Right renal cortex interstitium (tissue), 3 donors: ENCODE results near the gene NDST1. TPM values are rescaled to one million over a fixed set of nuclear protein-coding genes. Genes with fewer than 3 reads are reported as not detected.

Source experiments
- DNase-seq, 3 donors: peaks; one replicate each; pipeline ENCODE4 v3.0.0-alpha.2; 2013; ENCODE audit warnings: low read depth in 3 of 3, low spot score in 2 of 3
- polyA plus RNA-seq, 3 donors: library from polyadenylated mRNA; unstranded; fragments of 120-200 nt; gene quantifications; one replicate each; pipeline ENCODE4 v1.2.1, GENCODE V29; 2013; ENCODE audit not compliant: insufficient read length in 3 of 3

NDST1 gene
- polyA plus RNA-seq, 3 donors, result 52.3 to 54.2 (median 54.1) TPM

DNA sequence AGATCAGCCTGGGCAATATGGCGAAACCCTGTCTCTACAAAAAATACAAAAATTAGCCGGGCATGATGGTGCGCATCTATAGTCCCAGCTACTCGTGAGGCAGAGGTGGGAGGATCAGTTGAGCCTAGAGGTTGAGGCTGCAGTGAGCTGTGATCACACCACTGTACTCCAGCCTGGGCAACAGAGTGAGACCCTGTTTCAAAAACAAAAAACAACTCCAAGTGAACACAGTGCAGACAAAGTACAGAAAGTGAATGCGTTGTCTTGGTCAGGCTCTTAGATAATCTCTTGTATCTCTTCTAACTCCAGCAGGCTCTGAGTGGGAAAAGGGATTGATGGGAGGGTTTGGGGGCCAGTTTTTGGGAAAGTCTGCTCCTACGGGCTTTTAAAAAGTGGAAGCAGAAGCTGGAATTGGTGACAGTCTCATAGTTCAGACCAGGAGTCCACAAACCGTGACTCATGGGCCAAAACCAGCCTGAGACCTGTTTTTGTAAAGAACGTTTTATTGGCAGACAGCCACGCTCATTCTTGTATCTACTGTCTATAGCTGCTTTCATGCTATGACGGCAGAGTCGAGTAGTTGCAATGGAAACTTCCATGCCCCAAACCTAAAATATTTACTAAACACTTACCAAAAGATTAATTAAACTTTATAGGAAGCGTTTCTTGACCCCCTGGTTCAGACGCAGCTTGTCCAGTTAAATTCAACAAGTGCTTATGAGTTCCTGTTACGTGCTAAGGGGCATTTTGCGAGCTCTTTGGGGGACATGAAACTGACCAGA lies 32.9 kb downstream of the NDST1 start:
- DNase-seq, result no peak

DNA sequence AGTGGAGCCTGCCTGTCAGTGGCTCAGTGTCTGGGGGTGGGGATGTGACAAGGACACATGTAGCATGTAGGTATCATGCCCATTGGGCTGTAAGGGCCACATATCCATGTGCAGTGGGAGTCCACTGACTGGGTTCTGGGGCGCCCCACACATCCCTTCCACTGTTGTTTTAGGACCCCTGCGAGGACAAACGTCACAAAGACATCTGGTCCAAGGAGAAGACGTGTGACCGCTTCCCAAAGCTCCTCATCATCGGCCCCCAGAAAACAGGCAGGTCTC lies 33.4 kb downstream of the NDST1 start:
- DNase-seq, result no peak

DNA sequence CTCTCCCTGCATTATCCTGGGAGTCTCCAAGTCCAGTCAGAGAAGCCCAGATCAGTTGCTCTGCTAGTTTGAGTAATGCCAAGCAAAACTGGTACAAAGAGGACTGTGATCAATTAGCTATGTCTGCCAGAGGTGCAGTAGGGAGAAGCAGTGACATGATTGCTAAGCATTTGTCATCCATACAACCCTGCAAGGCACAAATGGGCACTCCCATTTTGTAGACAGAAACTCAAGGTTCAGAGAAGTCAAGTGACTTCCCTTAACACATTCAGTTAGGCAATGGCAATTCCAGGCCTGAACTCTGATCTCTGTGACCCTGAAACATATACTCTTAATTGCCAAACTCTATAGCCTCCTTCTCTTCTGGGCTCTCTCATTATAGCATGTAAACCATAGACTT lies 34.0 kb downstream of the NDST1 start:
- no peak for DNase-seq

DNA sequence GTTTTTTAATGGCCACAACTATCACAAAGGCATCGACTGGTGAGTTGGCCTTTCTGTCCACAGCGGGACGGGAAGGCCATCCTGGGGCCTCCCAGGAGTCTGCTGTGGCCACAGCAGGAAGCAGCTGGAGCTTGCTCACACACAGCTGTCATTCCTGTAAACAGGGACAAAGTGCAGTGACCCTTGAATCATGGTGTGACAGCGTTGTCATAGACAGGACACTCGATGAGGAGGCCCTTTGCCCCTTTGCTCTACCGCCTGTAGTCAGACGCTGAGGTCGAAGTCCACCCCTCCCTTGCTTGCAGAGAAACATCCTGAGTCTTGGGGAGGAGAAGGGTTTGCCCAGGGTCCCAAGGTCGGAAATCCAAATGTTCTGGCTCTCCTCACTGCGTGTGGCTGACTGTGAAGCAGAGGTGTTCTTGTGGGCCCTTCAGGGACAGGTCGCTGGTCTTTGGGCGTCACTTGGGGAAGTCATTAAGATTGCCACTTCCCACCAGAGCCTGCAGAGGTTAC lies 35.1 kb downstream of the NDST1 start:
- no peak for DNase-seq

DNA sequence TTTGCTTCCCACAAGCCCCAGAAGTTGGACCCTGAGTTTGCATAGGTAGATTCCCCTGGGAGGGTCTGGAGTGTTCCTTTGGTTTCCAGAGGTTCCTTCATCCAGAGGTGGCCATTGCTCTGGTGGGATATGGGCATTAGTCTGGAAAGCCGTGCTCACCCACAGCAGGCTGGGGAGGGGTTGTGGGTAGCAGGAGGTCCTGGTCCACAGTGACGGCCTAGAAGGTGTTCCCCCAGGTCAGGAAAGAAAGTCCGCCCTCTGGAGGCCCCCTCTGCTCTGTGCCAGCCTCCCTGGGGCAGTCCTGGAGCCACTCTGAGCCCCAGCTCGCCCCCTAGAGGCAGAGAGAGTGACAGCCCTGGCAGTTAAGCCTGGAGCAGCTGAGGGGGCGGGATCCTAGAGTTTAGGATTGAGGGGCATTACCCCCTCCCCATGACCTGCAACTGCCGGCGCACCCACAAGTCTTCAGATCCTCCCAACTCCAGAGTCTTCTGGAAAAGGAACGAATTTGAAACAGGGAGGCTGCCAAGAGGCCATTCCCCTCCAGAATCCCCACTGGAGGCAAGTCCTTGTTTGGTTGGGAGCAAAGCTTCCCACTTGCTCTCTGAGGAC lies 36.8 kb downstream of the NDST1 start:
- no peak for DNase-seq

DNA sequence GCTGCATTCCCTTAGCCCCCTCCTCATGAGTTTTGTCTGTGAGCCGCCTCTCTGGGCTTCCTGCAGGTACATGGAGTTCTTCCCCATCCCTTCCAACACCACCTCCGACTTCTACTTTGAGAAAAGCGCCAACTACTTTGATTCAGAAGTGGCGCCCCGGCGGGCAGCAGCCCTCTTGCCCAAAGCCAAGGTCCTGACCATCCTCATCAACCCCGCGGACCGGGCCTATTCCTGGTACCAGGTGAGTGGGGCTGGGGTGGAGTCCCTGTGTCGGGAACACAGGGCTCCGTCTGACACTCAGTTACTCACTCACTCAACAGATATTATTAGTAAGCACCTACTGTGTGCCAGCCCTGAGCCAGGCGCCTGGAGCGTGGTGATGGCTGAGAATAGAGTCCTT lies 37.3 kb downstream of the NDST1 start:
- DNase-seq, result no peak

DNA sequence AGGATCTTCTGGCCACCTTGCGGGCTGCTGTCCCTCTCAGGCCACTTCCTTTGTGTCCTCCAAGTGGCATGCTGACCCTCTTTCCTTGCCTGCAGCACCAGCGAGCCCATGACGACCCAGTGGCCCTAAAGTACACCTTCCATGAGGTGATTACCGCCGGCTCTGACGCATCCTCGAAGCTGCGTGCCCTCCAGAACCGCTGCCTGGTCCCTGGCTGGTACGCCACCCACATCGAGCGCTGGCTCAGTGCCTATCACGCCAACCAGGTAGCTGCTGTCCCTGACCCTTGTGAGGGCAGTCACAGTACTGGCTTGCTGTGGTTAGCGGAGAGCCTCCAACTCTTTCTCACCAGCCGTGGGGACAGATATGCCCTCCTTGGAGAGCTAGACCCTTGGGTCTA lies 40.2 kb downstream of the NDST1 start:
- DNase-seq, result no peak

DNA sequence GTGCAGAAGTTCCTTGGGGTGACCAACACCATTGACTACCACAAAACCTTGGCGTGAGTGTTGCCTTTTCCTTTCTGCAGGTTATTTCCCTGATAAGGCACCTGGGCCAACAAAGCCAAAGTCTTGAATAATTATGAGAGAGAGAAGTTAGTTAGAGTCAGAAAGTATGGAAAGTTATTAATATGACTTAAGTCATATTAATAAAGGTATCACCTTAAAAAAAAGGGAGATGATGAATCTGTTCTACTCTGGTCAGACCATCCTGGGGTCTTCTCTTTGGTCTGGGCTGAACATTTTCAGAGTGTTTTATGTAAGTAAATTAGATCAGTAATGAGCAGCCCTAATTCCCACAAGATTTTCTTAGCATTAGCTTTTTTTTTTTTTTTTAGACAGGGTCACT lies 41.8 kb downstream of the NDST1 start:
- no peak for DNase-seq

DNA sequence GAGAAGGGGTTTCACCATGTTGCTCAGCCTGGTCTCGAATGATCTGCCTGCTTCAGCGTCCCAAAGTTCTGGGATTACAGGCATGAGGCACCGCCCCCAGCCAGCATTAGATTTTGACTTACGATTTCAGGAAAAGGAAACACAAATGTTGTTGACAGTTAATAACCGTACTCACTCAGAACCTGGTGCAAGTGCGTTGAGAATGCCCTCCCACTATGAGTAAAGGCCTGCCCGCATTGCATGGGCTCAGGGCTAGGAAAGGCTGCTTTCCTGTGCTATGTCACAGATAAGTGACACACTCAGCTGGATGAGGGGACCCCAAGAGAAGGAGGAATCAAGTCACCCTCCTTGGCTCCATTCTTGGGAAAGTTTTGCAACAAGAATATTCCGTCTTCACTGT lies 42.4 kb downstream of the NDST1 start:
- no peak for DNase-seq

DNA sequence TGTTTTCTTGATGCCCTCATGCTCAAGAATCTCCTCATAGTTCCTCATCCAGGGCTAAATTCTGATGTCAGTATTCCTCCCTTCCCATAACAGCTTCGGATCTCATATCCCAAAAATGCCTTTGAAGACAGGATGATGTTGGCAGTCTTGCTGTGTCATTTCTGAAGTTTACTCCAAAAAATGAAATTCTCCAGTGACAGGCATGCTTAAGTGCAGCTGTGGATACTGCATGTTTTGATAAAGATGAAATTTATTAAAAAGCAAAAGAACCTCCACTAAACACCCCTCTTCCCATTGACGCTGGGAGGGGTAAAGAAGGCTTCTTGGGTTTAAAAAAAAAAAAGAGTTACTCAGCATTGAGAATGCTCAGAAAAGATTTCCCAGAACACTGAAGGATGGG lies 43.1 kb downstream of the NDST1 start:
- DNase-seq, result no peak

DNA sequence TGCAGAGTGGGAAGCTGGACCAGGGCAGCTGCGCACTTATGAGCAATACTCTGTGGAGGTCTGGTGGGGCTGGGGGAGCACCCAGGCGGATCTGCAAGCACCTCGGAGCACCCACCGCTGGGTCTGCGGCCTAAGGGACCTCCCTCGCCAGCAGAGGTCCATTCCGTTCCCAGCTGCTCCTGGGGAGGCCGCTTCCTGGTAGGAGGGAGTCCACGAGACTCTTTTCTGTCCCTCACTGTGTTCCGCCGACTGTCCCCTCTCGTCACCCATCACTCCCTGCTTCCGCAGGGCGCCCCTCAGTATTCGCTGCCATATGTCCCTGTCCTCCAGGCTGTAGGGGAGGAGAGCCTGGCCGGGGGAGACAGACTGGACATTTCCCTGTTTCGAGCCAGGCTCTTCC lies 45.5 kb downstream of the NDST1 start:
- DNase-seq, result no peak

DNA sequence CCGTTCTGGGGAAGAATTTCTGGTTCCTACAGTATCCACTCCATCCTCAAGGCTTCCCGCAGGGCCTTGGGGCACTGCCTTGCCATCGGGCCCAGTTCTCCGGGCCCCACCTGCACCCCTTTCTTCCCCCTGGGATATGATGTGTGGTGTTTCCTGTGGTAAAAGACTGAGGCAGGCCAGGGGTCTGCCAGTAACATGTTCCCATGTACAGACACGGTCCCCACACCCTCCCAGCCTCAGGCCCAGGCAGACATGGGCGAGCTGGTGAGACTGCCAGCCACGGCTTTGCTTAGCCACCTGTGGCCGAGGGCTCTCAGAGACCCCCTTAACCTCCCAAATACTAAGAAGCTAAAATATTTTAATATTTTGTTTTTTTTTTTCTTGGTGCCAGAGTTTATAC lies 46.0 kb downstream of the NDST1 start:
- no peak for DNase-seq

DNA sequence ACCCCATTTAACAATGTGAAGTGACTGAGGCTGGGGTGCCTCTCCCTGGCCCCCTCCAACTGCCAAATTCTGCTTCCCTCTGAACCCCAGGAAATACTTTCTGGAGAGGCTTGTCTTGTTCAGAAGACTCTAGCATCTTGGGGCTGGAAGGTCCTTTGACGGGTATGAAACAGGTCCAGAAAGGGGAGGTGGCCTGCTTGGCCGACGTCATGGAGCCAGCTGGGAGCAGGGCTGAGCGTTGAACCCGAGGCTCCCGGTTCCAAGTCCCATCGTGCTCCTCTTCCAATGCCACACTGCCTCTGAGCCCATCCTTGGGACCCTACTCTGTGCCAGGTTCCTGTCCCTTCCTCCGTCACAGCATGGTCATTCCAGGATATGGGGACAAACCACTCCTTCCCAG lies 46.9 kb downstream of the NDST1 start:
- no peak for DNase-seq

DNA sequence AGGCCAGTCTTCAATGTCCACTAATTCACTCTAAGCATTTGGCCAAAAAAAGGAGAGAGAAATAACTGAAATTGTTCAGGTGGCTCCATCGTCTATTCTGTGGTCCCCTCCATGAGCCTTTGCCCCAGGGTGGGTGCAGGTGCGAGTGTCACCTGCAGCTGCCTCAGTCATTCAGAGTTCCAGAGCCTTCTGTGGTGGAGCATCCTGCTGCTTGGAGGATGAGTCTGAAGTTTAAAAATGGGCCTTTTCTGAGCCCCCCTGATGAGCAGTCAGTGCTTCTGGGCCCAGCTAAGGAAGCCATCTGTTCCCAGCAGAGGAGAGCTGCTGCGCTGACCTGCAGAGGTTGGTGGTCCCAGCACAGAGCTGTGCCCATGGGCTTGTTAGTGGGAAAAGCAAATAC lies 48.2 kb downstream of the NDST1 start:
- no peak for DNase-seq

DNA sequence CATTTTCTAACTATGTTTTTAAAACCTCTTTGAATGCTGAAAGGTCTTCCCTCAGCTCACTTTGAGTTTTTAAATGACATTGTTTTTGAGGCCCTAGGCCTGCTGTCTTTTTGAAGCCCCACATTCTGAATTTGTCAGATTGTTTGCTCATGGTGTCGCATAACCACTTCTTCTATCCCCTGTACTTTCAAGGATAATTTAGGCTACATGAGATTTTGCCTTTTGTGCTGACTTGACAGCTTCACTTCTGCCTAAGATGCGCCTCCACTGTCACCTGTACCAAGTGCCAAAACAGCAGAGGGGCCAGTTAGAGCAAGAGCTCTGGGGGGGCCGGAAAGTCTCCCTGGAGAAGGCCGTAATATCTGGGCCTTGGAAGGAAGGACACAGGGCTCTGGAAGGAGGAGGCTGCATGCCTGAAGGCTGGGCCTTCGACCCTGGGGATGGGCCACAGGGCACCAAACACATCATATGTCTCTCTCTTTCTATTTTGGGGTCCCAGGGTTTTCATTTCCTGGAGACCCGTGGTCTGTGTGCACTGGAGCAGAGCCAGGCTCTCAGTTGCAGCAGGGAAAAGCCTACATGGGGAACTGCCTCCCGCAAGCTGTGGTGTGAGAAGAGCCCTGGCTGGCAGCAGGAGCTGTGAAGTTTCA lies 49.1 kb downstream of the NDST1 start:
- no peak for DNase-seq

DNA sequence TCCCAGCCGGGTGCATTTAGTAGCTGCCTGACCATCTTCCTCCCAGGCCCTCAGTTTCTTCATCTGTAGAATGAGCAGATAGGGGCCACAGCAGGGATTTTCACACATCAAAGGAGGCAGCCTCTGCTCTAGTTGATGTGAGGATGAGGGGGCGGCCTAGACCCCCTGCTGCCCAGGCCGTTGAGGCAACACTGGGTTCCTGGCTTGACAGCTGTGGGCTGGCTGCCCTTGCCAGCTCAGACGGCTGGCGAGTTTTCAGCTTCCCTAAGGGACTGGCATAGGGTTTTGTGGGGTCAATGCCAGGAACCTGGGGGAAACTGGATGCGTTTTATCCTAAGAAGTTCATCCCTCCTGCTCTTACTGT lies 49.6 kb downstream of the NDST1 start:
- DNase-seq, result no peak

DNA sequence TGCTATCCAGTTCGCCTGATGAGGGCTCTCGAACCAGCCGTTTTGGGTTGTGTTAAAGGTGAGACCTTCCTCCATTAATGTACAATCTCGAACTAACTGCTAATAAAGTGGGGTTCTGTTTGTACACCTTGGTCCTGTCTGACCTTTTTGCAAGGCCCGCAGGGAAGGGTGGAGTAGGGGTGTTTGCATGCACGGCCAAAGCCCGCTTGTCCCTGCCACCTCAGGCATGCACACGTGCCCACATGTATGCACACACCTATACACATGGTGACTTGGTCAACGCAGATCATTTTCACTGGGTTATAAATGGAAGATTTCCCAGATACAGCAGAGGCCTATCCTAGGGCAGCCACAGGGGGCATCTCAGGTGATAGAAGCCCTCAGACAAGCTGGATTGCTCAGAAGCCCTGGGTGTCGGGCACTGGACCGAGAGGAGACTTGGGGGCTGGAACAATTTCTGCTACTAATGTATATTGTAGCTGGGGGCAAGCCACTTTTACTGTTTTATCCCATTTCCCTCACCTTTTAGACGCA lies 50.2 kb downstream of the NDST1 start:
- DNase-seq, result no peak

DNA sequence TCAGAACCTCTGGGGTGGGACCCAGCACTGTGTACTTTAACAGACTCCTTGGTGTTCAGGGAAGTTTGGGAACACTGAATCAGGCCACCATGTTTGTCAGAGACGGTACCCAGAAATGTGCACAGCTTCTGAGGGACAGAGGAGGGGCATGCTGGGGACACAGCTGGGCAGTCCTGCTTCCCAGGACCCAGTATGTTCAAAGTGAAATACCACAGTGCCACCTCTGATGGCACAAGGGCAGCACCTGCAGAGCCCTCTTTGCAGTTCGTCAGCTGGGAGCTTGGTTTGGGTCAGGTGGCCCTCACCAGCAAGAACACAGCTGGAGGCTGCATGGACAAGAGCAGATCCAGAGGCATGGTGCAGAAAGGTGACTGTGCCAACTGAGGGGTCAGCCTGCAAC lies 51.2 kb downstream of the NDST1 start:
- DNase-seq, result no peak

DNA sequence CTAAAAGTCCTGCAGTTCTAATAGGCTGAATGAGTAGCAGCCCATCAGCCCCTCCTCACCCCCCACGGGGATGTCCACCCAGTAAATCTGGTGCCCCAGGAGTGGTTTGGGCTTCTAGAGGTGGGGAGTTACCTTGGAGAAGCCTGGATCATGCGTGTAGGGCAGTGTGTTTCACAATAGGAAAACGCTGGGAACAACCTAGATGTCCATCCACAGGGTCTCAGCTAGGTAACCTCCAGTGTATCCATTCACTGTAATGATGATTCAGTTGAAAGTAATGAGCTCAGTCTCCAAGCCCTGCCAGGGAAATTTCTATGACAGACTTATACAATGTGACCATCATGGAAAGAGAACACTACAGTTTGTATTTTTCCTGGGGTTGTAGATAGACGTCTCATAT lies 51.8 kb downstream of the NDST1 start:
- DNase-seq, result no peak

DNA sequence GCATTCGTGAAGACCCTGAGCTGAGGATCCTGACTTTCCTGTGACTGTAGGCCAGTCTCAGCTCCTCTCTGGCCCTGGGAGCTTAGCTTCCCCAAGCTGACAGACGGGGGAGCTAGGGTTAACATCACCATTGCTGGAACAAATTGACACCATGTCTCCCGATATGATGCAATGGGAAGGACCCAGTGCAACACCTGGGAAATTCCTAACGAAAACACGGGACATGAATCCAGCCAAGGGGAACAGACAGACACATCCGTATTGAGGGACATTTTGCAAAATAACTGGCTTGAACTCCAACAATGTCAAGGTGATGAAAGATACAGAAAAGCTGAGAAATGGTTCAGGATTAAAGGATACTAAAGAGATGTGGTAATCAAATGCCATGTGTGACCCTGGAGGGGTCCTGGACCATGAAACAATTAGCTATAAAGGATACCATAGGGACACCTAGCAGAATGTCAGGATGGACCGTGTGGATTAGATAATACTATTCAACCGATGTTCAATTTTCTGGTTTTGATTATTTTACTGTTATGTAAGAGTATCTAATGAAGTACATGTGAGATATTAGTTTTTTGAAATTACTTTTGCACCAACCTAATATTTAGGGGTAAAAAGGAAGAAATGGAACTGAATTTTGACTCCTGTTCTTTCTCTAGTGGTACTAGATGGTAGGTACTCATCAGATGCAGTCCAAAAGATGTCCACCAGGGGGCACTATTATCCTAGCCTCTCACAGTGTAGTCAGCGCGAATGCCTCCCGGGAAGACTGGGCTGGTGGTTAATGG lies 52.7 kb downstream of the NDST1 start:
- DNase-seq, result peak; percentile 74 to 85 (median 78)

DNA sequence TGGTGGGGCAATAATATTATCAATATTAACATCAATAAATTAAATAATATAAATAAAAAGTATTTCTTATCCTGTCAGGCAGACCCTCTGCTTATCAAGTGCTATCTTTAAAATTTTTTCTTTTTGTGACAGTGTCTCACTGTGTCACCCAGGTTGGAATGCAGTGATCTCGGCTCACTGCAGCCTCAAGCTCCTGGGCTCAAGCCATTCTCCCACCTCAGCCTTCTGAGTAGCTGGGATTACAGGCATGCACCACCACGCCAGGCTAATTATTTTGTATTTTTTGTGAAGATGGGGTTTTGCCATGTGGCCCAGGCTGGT lies 53.2 kb downstream of the NDST1 start:
- no peak for DNase-seq
